Body of pancreas (tissue), 4 donors: ENCODE data around the gene CFAP157.

Experiments used
- CTCF ChIP-seq, 7 experiments: fragments of 450-650 bp in 4 of 7; fragments of 200-600 bp in 3 of 7; sonication (generic) in 3 of 7; IDR thresholded peaks; one replicate each; pipeline ENCODE4 v1.5.1; 2016 to 2019; ENCODE audit warnings: antibody characterized with exemption in 7 of 7
- POLR2A ChIP-seq, 3 donors: fragments of 450-650 bp; IDR thresholded peaks; one replicate each; pipeline ENCODE4 v1.6.1; 2016; ENCODE audit warnings: antibody characterized with exemption in 3 of 3, mild to moderate bottlenecking in 2 of 3

DNA sequence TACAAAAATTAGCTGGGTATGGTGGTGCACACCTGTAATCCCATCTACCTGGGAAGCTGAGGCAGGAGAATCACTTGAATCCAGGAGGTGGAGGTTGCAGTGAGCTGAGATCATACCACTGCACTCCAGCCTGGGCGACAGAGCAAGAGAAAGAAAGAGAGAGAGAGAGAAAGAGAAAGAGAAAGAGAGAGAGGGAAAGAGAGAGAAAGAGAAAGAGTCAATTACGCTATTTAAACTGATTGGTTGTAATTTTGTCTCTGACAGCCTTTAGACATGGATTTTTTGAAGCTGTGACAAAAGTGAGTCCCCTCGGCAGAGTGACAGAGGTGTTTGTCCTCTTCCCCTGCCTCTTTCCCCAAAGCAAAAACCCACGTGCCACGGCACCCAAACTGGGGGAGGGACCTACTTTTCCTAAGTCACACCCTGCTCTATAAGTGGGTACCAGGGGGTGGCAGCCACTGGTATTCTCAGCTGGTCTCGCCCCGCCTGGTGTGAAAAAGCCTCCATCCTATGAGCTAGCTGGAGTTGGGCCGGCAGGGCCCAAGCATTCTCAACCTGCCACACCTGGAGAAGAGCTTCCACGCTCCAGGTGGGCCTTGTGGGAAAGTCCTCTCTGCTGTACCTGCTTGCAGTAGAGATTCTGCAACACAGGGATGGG is 3.4 kb upstream of the CFAP157 start:
- TF ChIP-seq CTCF (IDR thresholded peaks at IDR 0.05): no peak
- TF ChIP-seq POLR2A (IDR thresholded peaks at IDR 0.05): no peak
